GM12891 (cell line): ENCODE data around the gene SLC16A11.

Experiments
- POLR2A ChIP-seq: IDR thresholded peaks from 2 replicates; pipeline ENCODE4 v1.6.1; 2011; ENCODE audit warnings: low read depth, low read length, control low read depth
- POLR2AphosphoS5 ChIP-seq: IDR thresholded peaks from 2 replicates; pipeline ENCODE4 v1.6.1; 2011; ENCODE audit warnings: low read depth, low read length, control low read depth
- SPI1 ChIP-seq: IDR thresholded peaks from 2 replicates; pipeline ENCODE4 v1.6.1; 2011; ENCODE audit warnings: low read depth, low read length, control low read depth

GRCh38 chr17:7023576-7024401 is 20.1 kb downstream of the SLC16A11 start:
- TF ChIP-seq POLR2A: no peak
- TF ChIP-seq POLR2AphosphoS5: no peak
- TF ChIP-seq SPI1: no peak
